Measurements from ENCODE around the gene TP73.

TP73 gene

DNA sequence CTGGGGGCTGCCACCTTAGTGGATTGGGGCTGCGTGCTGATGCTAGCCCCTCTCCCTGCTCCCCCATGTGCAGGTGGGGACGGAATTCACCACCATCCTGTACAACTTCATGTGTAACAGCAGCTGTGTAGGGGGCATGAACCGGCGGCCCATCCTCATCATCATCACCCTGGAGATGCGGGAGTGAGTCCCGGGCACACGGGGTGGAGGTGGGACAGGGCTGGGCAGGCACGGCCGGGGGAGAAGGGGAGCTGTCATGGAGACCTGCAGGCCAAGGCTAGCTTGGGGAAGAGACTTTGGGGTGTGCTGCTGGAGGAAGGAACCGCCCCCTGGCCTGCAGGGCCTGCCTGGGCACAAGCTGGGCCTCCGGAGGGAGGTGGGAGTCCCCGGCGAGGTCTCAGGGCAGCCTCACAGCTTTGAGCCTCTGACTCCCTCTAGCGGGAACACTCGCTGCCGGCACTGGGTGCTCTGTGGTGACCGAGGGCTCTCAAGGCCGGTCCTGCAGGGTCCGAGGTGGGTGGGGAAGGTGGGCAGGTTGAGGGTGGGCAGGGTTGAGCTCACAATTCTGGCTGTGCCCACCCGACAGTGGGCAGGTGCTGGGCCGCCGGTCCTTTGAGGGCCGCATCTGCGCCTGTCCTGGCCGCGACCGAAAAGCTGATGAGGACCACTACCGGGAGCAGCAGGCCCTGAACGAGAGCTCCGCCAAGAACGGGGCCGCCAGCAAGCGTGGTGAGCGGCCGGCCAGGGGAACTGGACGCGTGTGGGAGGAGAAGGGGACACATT is 74.9 kb downstream of the TP73 start:
- ATAC-seq, result peak; percentile 38

DNA sequence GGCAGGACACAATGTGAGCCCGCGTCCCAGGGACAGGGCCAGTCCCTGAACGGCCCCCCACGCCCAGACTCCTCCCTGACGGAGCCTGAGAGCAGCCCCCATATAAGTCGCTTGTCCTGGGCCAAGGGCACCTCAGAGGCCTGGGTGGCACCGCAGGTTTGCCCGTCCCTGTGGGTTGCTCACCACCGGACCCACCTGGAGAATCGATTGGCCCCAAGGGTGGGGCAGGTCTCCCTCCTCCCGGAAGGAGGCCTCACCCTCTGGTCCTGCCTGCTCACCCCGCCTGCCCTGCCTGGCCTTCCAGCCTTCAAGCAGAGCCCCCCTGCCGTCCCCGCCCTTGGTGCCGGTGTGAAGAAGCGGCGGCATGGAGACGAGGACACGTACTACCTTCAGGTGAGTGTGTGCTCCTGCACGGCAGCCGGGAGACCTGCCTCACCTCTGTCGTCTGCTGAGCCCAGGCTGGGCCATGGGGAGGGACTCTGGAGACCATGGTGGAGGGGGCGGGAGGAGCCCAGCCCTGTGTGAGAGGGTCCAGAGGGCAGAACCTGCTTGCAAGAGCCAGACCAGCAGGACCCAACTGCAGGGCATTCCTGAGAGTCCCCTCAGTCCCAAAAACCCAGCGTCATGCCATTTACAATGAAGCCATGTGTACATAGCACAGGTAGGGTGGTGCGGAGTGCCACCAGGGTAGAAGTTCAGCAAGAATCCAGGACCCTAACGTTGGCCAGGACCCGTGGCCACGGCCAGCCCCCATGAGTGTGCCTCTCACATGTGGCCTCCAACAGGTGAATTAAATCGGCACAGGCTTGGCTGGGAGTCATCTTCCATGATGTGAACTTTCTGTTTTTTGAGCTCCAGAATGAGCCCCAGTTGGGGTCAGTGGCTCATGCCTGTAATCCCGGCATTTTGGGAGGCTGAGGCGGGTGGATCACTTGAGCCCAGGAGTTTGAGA is 75.8 kb downstream of the TP73 start:
- TF ChIP-seq ZC3H10 (CRISPR knock-in tag; IDR thresholded peaks at IDR 0.05), result no peak
- TF ChIP-seq PPARA (CRISPR knock-in tag; IDR thresholded peaks at IDR 0.05; ENCODE audit: borderline replicate concordance), result no peak
- TF ChIP-seq BACH2 (CRISPR knock-in tag; IDR thresholded peaks at IDR 0.05; ENCODE audit: borderline replicate concordance), result no peak
- TF ChIP-seq RARB (CRISPR knock-in tag; IDR thresholded peaks at IDR 0.05), result no peak
- TF ChIP-seq, protein P1, sequence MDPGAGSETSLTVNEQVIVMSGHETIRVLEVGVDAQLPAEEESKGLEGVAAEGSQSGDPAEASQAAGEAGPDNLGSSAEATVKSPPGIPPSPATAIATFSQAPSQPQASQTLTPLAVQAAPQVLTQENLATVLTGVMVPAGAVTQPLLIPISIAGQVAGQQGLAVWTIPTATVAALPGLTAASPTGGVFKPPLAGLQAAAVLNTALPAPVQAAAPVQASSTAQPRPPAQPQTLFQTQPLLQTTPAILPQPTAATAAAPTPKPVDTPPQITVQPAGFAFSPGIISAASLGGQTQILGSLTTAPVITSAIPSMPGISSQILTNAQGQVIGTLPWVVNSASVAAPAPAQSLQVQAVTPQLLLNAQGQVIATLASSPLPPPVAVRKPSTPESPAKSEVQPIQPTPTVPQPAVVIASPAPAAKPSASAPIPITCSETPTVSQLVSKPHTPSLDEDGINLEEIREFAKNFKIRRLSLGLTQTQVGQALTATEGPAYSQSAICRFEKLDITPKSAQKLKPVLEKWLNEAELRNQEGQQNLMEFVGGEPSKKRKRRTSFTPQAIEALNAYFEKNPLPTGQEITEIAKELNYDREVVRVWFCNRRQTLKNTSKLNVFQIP (CRISPR knock-in tag; IDR thresholded peaks at IDR 0.05; ENCODE audit: borderline replicate concordance, low read depth), result no peak
- no peak for ATAC-seq

More for the DNA sequence above, 74.9 kb downstream of the TP73 start:
- TF ChIP-seq, protein P2, sequence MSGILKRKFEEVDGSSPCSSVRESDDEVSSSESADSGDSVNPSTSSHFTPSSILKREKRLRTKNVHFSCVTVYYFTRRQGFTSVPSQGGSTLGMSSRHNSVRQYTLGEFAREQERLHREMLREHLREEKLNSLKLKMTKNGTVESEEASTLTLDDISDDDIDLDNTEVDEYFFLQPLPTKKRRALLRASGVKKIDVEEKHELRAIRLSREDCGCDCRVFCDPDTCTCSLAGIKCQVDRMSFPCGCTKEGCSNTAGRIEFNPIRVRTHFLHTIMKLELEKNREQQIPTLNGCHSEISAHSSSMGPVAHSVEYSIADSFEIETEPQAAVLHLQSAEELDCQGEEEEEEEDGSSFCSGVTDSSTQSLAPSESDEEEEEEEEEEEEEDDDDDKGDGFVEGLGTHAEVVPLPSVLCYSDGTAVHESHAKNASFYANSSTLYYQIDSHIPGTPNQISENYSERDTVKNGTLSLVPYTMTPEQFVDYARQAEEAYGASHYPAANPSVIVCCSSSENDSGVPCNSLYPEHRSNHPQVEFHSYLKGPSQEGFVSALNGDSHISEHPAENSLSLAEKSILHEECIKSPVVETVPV (CRISPR knock-in tag; IDR thresholded peaks at IDR 0.05), result no peak
- no peak for TF ChIP-seq ESRRG (CRISPR knock-in tag; IDR thresholded peaks at IDR 0.05)
- no peak for TF ChIP-seq TOX (CRISPR knock-in tag; IDR thresholded peaks at IDR 0.05; ENCODE audit: borderline replicate concordance)
- TF ChIP-seq GLIS3 (CRISPR knock-in tag; IDR thresholded peaks at IDR 0.05), result no peak
- TF ChIP-seq ZNF70 (CRISPR knock-in tag; IDR thresholded peaks at IDR 0.05), result no peak
- no peak for TF ChIP-seq ARNTL (CRISPR knock-in tag; IDR thresholded peaks at IDR 0.05; ENCODE audit: borderline replicate concordance, low read depth)
- TF ChIP-seq RARB (CRISPR knock-in tag; IDR thresholded peaks at IDR 0.05), result no peak
- TF ChIP-seq BACH2 (CRISPR knock-in tag; IDR thresholded peaks at IDR 0.05; ENCODE audit: borderline replicate concordance), result no peak
- TF ChIP-seq ZNF8 (CRISPR knock-in tag; IDR thresholded peaks at IDR 0.05), result no peak
- TF ChIP-seq ZFP3 (CRISPR knock-in tag; IDR thresholded peaks at IDR 0.05), result no peak
- TF ChIP-seq, protein P1 (CRISPR knock-in tag; IDR thresholded peaks at IDR 0.05; ENCODE audit: borderline replicate concordance, low read depth), result no peak
- TF ChIP-seq ZNF565 (CRISPR knock-in tag; conservative IDR thresholded peaks at IDR 0.05; ENCODE audit: low read depth), result no peak
- TF ChIP-seq PPARA (CRISPR knock-in tag; IDR thresholded peaks at IDR 0.05; ENCODE audit: borderline replicate concordance), result no peak
- TF ChIP-seq ISL1 (CRISPR knock-in tag; IDR thresholded peaks at IDR 0.05), result no peak
- TF ChIP-seq, protein P3, sequence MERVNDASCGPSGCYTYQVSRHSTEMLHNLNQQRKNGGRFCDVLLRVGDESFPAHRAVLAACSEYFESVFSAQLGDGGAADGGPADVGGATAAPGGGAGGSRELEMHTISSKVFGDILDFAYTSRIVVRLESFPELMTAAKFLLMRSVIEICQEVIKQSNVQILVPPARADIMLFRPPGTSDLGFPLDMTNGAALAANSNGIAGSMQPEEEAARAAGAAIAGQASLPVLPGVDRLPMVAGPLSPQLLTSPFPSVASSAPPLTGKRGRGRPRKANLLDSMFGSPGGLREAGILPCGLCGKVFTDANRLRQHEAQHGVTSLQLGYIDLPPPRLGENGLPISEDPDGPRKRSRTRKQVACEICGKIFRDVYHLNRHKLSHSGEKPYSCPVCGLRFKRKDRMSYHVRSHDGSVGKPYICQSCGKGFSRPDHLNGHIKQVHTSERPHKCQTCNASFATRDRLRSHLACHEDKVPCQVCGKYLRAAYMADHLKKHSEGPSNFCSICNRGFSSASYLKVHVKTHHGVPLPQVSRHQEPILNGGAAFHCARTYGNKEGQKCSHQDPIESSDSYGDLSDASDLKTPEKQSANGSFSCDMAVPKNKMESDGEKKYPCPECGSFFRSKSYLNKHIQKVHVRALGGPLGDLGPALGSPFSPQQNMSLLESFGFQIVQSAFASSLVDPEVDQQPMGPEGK (CRISPR knock-in tag; IDR thresholded peaks at IDR 0.05; ENCODE audit: borderline replicate concordance), result no peak
- no peak for TF ChIP-seq TCF4 (CRISPR knock-in tag; IDR thresholded peaks at IDR 0.05; ENCODE audit: borderline replicate concordance)
- no peak for TF ChIP-seq ZC3H10 (CRISPR knock-in tag; IDR thresholded peaks at IDR 0.05)

DNA sequence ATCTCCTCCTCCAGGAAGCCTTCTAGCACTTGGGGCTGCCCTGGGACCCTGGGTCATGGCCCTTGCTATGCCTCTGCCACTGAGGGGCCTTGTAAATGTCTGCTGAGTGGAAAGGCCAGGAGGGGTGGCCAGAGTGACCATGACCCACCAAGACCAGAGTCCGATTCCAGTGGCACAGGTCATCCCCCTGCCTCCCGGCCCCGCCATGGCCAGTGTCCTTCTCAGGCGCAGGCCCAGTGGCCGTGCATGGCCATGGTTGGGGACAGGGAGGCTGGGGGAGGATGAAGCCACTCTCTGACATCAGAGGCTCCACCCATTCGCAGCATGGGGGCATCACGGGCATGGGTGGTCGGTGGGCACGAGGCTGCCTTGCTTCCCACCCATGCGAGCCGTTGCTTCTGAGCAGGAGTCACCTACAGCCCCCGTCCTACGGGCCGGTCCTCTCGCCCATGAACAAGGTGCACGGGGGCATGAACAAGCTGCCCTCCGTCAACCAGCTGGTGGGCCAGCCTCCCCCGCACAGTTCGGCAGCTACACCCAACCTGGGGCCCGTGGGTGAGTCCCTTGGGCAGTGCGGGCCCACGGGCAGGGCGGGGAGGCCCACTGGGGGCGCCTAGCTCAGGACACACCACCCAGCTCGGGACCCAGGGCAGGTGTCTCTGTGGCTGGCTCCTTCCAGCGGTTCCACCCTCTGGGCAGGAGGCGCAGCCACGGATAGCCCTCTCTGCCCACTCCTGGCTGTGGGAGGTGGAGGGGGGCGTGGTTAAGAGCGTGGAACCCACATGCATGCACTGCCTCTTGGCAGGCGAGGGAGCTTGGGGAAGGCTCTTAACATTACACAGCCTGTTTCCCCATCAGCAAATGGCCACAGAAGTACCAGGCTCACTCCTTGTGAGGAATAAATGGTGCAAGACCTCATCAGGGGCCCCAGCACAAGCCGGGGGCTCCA is 77.6 kb downstream of the TP73 start:
- ATAC-seq, result peak; percentile 8; the same call in 1 of the 3 replicates
- TF ChIP-seq, protein P3 (CRISPR knock-in tag; IDR thresholded peaks at IDR 0.05; ENCODE audit: borderline replicate concordance), result no peak
- no peak for TF ChIP-seq CSDC2 (CRISPR knock-in tag; IDR thresholded peaks at IDR 0.05)
- TF ChIP-seq GLIS3 (CRISPR knock-in tag; IDR thresholded peaks at IDR 0.05), result no peak
- TF ChIP-seq ZFP30 (CRISPR knock-in tag; IDR thresholded peaks at IDR 0.05), result no peak
- TF ChIP-seq RARB (CRISPR knock-in tag; IDR thresholded peaks at IDR 0.05), result no peak
- no peak for TF ChIP-seq ZNF70 (CRISPR knock-in tag; IDR thresholded peaks at IDR 0.05)

Measured in SK-N-SH treated with all-trans-retinoic acid at 6 μM for 48 hours (cell line).